Transverse colon (tissue), 4 donors: Measurements from ENCODE around the gene PRSS38. TPM values are rescaled to one million over a fixed set of nuclear protein-coding genes. Genes with fewer than 3 reads are reported as not detected.

ENCODE experiments used
- DNase-seq: peaks from one replicate; pipeline ENCODE4 v3.0.0-alpha.2; 2019
- H3K27ac ChIP-seq, 4 donors: fragments of 200-600 bp; sonication (generic); 2 replicates each; pipeline ENCODE4 v1.5.1; 2016 to 2018; ENCODE audit warnings: inconsistent platforms in 4 of 4
- H3K27me3 ChIP-seq: fragments of 200-600 bp; sonication (generic); 2 replicates; pipeline ENCODE4 v1.5.1; 2017; ENCODE audit warnings: inconsistent platforms
- H3K36me3 ChIP-seq, 4 donors: fragments of 200-600 bp; sonication (generic); 2 replicates each; pipeline ENCODE4 v1.5.1; 2017 to 2019; ENCODE audit warnings: inconsistent platforms in 4 of 4
- H3K4me1 ChIP-seq, 4 donors: fragments of 200-600 bp; sonication (generic); 2 replicates each; pipeline ENCODE4 v1.5.1; 2017 to 2020; ENCODE audit warnings: inconsistent platforms in 4 of 4
- H3K4me3 ChIP-seq, 4 donors: fragments of 200-600 bp; sonication (generic); 1 replicate in 1 of 4; 2 replicates in 3 of 4; pipeline versions ENCODE4 v1.5.1 to v1.6.1; 2017 to 2019; ENCODE audit warnings: inconsistent platforms in 4 of 4
- H3K9me3 ChIP-seq, 2 donors: fragments of 200-600 bp; sonication (generic); 2 replicates each; pipeline ENCODE4 v1.5.1; 2017 to 2019; ENCODE audit warnings: inconsistent platforms in 2 of 2
- EP300 ChIP-seq: sonication (generic); formaldehyde crosslinking; IDR thresholded peaks from one replicate; pipeline ENCODE4 v1.6.1; 2017; ENCODE audit warnings: antibody characterized with exemption, low read depth
- POLR2A ChIP-seq: fragments of 450-650 bp; IDR thresholded peaks from one replicate; pipeline ENCODE4 v1.6.1; 2016; ENCODE audit warnings: antibody characterized with exemption, mild to moderate bottlenecking, moderate library complexity
- POLR2AphosphoS5 ChIP-seq, 3 donors: sonication (generic); formaldehyde crosslinking; IDR thresholded peaks; one replicate each; pipeline ENCODE4 v1.6.1; 2016; ENCODE audit warnings: antibody characterized with exemption in 3 of 3
- WGBS, 2 donors: methylation state at CpG; one replicate each; pipeline ENCODE4 v1.1.5; 2018; ENCODE audit warnings: low coverage in 1 of 2; 5-methylcytosine and 5-hydroxymethylcytosine counted together
- in situ Hi-C, 4 donors: fragments of 200-750 bp; cut with MboI; loops; one replicate each; pipeline versions ENCODE4 v1.15.0 to v1.15.1; 2017; ENCODE audit warnings: low sequenced_read_pairs in 3 of 4, low pct_ligation_motif_present in 1 of 4, low pct_unique_long_range_greater_than_20kb in 1 of 4
- intact Hi-C: fragments of 100-400 bp; cut with DNase I; formaldehyde crosslinking; loops from one replicate; pipeline ENCODE4 v1.15.1; 2023; ENCODE audit warnings: low total_unique reads
- total RNA-seq, 4 donors: library from RNA; depleted of rRNA; stranded (reverse); fragments of >200 nt; gene quantifications; one replicate each; pipeline ENCODE4 v1.1.0, GENCODE V29; 2016
- TF ChIP-seq, protein P1 (sequence below), 5 experiments: fragments of 200-600 bp in 3 of 5; fragments of 450-650 bp in 2 of 5; sonication (generic) in 3 of 5; IDR thresholded peaks; 1 replicate in 2 of 5; 2 replicates in 3 of 5; pipeline ENCODE4 v1.5.1; 2016 to 2017; ENCODE audit warnings: antibody characterized with exemption in 5 of 5, inconsistent platforms in 3 of 5, mild to moderate bottlenecking in 2 of 5, moderate library complexity in 1 of 5

Gene PRSS38
- total RNA-seq, 4 donors from 2014 or later, result not detected

DNA sequence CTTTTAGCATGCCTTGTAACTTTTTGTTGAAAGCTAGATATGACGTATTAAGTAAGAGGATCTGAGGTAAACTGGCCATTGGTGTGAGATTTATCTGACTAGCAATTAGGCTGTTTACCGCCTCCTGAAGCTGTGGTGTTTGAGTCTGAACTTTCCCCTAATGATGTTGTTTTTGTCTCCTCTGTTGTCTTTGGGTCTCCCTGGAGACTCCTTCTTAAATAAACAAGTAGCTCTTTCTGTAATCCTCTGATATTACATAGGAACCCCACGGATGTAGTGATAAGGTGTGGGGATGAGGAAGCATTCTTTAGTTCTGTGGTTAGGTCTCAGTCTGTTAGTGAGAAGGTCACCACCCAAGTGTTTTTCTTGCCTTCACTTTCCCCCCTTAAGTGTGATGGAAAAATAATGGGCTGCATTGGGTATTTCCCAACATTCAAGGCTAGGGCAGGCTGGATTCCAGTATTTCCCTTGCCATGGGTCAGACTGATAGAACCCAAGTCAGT is 33.0 kb downstream of the PRSS38 start:
- Histone ChIP-seq H3K4me1 (no peaks in the 10 kb centered on the region), H3K27me3 (peaks cover 6% of the 10 kb centered on the region), H3K9me3 (no peaks in the 10 kb centered on the region), H3K4me3 (no peak overlapping the region), H3K27ac (no peak overlapping the region), H3K36me3 (no peaks in the 10 kb centered on the region)
- intact Hi-C loops (no loop called here), in situ Hi-C loops (no loop called here)
- TF ChIP-seq, protein P1, sequence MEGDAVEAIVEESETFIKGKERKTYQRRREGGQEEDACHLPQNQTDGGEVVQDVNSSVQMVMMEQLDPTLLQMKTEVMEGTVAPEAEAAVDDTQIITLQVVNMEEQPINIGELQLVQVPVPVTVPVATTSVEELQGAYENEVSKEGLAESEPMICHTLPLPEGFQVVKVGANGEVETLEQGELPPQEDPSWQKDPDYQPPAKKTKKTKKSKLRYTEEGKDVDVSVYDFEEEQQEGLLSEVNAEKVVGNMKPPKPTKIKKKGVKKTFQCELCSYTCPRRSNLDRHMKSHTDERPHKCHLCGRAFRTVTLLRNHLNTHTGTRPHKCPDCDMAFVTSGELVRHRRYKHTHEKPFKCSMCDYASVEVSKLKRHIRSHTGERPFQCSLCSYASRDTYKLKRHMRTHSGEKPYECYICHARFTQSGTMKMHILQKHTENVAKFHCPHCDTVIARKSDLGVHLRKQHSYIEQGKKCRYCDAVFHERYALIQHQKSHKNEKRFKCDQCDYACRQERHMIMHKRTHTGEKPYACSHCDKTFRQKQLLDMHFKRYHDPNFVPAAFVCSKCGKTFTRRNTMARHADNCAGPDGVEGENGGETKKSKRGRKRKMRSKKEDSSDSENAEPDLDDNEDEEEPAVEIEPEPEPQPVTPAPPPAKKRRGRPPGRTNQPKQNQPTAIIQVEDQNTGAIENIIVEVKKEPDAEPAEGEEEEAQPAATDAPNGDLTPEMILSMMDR (IDR thresholded peaks at IDR 0.05), result no peak
- no peak for TF ChIP-seq EP300
- TF ChIP-seq POLR2A, result no peak
- no peak for TF ChIP-seq POLR2AphosphoS5 (IDR thresholded peaks at IDR 0.05)
- DNase-seq, result no peak
- WGBS, 2 donors, result 71 to 100% methylated on average over 1 to 3 of the region's 3 CpGs

DNA sequence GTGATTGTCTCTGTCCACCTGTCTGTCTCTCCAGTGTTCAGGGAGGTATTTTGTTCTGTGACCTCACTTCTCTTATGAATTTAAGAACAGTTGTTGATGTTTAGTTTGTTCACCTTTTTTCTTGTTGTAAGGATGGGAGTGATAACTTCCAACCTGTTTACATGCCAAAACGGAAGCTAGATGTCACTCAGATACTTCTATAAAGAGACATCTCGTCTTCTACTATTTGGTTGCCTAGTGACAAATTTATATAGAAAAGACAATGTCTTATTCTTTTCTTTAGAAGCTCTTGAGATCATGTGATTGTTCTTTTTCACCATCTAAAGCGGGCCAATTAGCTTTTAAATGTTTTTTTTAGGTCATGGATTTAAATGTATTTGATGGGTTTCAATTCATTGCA is 33.8 kb downstream of the PRSS38 start:
- WGBS, 2 donors, result 35 to 40% methylated on average over 3 of the region's 3 CpGs
- intact Hi-C loops, result no loop called here

DNA sequence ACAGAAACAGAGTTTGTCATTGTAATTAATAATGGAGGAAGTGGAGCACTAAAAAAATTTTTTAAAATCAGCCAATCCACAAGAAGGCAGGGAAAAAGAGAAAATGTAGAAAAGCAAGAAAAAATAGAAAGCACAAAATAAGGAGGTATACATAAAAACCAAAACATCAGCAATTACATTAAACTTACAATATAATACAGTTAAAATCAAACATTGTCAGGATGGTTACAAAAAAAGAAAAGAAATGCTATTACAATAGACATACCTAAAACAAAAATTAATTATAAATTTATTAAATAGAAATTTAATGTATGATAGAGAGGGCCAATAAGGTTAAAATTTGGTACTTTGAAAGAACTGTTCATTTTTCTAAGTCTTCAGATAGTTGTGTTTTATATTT is 38.7 kb downstream of the PRSS38 start:
- Histone ChIP-seq H3K27ac (no peak overlapping the region), H3K4me3 (no peak overlapping the region), H3K36me3 (no peaks in the 10 kb centered on the region), H3K27me3 (peaks cover 6% of the 10 kb centered on the region), H3K4me1 (no peaks in the 10 kb centered on the region), H3K9me3 (no peaks in the 10 kb centered on the region)
- in situ Hi-C loops, result no loop called here
- intact Hi-C loops, result no loop called here
- TF ChIP-seq, protein P1 (IDR thresholded peaks at IDR 0.05), result no peak
- TF ChIP-seq POLR2AphosphoS5 (IDR thresholded peaks at IDR 0.05) (no peak), POLR2A (no peak), EP300 (no peak)
- no peak for DNase-seq

More for the DNA sequence above, 33.8 kb downstream of the PRSS38 start:
- Histone ChIP-seq H3K4me1 (no peaks in the 10 kb centered on the region), H3K27me3 (peaks cover 6% of the 10 kb centered on the region), H3K27ac (no peak overlapping the region), H3K36me3 (no peaks in the 10 kb centered on the region), H3K4me3 (no peak overlapping the region), H3K9me3 (no peaks in the 10 kb centered on the region)
- no peak for DNase-seq
- TF ChIP-seq POLR2A (no peak), POLR2AphosphoS5 (IDR thresholded peaks at IDR 0.05) (no peak), EP300 (no peak)
- TF ChIP-seq, protein P1 (IDR thresholded peaks at IDR 0.05), result no peak
- in situ Hi-C loops, result no loop called here

DNA sequence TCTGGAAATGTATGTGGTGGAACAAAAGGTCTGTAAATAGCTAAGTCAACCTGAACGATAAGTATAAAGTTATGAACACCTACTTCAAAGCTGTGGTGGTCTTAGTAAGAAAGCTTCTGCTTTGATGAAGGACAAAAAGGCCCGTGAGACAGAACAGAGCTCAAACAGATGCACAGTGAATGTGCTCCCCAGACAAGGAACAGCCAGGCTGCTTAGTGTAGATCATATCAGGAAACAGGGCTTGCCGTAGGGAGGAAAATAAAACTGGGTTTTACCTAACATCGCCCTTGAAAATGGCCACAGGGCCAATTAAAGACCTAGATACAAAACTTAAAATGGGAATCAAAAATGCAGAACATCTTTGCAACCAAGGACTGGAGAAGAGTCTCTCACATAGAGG is 40.2 kb downstream of the PRSS38 start:
- Histone ChIP-seq H3K27me3 (peaks cover 6% of the 10 kb centered on the region), H3K4me1 (no peaks in the 10 kb centered on the region), H3K4me3 (no peak overlapping the region), H3K27ac (no peak overlapping the region), H3K36me3 (no peaks in the 10 kb centered on the region), H3K9me3 (no peaks in the 10 kb centered on the region)
- intact Hi-C loops, result no loop called here
- no peak for DNase-seq
- no peak for TF ChIP-seq POLR2A
- TF ChIP-seq, protein P1 (IDR thresholded peaks at IDR 0.05), result no peak
- no peak for TF ChIP-seq EP300
- no peak for TF ChIP-seq POLR2AphosphoS5 (IDR thresholded peaks at IDR 0.05)
- in situ Hi-C loops, result no loop called here
- WGBS, 2 donors, result 81% methylated on average over 4 of the region's 4 CpGs
